Astrocyte (in vitro differentiated cells and primary cell): Measurements from ENCODE around the gene KXD1. TPM values are rescaled to one million over a fixed set of nuclear protein-coding genes. Genes with fewer than 3 reads are reported as not detected.
A peak's percentile ranks its signal among the peaks of the same experiment; 100 is the strongest.

ENCODE experiments used
- DNase-seq: peaks from one replicate; pipeline ENCODE4 v3.0.0-alpha.2; 2010; ENCODE audit warnings: low read depth
- FAIRE-seq: peaks from 2 replicates; lab custom pipeline; 2011; peaks lifted over from hg19 to GRCh38; lab: Jason Lieb, UNC
- H2AFZ ChIP-seq: 2 replicates; pipeline ENCODE4 v1.6.0; 2012; ENCODE audit warnings: low read depth, low read length, inconsistent platforms
- H3K27ac ChIP-seq: 2 replicates; pipeline ENCODE4 v1.5.1; 2011; ENCODE audit warnings: low read depth, low read length, inconsistent platforms
- H3K27me3 ChIP-seq: 2 replicates; pipeline ENCODE4 v1.6.0; 2011; ENCODE audit warnings: low read length, inconsistent platforms; ENCODE audit not compliant: insufficient read depth
- H3K36me3 ChIP-seq: 2 replicates; pipeline ENCODE4 v1.5.1; 2011; ENCODE audit warnings: low read length, inconsistent platforms; ENCODE audit not compliant: insufficient read depth
- H3K4me1 ChIP-seq: 2 replicates; pipeline ENCODE4 v1.5.1; 2011; ENCODE audit warnings: low read length, inconsistent platforms; ENCODE audit not compliant: insufficient read depth
- H3K4me2 ChIP-seq: 2 replicates; pipeline ENCODE4 v1.6.0; 2012; ENCODE audit warnings: low read length, inconsistent platforms
- H3K4me3 ChIP-seq: 2 replicates; pipeline ENCODE4 v1.5.1; 2011; ENCODE audit warnings: low read depth, mild to moderate bottlenecking, low read length, inconsistent platforms; ENCODE audit not compliant: insufficient read depth
- H3K79me2 ChIP-seq: 2 replicates; pipeline ENCODE4 v1.6.0; 2012; ENCODE audit warnings: mild to moderate bottlenecking, low read length, inconsistent platforms; ENCODE audit not compliant: insufficient read depth
- H3K9ac ChIP-seq: 2 replicates; pipeline ENCODE4 v1.6.0; 2012; ENCODE audit warnings: mild to moderate bottlenecking, low read length, inconsistent platforms
- H3K9me3 ChIP-seq: 2 replicates; pipeline ENCODE4 v1.5.1; 2012; ENCODE audit warnings: low read depth, mild to moderate bottlenecking, low read length, inconsistent platforms; ENCODE audit not compliant: insufficient read depth
- H4K20me1 ChIP-seq: 2 replicates; pipeline ENCODE4 v1.6.0; 2012; ENCODE audit warnings: low read length, inconsistent platforms; ENCODE audit not compliant: insufficient read depth
- H3K27ac Mint-ChIP-seq: one replicate; pipeline ENCODE4 v1.8.0; 2021; ENCODE audit warnings: mild to moderate bottlenecking, mixed read lengths; ENCODE audit not compliant: unreplicated experiment
- H3K27me3 Mint-ChIP-seq: one replicate; pipeline ENCODE4 v1.8.0; 2021; ENCODE audit warnings: low read depth, mixed read lengths; ENCODE audit not compliant: unreplicated experiment
- H3K36me3 Mint-ChIP-seq: one replicate; pipeline ENCODE4 v1.8.0; 2021; ENCODE audit warnings: low read depth, mixed read lengths; ENCODE audit not compliant: unreplicated experiment
- H3K4me1 Mint-ChIP-seq: one replicate; pipeline ENCODE4 v1.8.0; 2021; ENCODE audit warnings: low read depth, mixed read lengths; ENCODE audit not compliant: unreplicated experiment
- H3K4me3 Mint-ChIP-seq: one replicate; pipeline ENCODE4 v1.8.0; 2021; ENCODE audit warnings: mild to moderate bottlenecking, moderate library complexity, mixed read lengths; ENCODE audit not compliant: unreplicated experiment
- H3K9me3 Mint-ChIP-seq: one replicate; pipeline ENCODE4 v1.8.0; 2021; ENCODE audit warnings: mild to moderate bottlenecking, mixed read lengths; ENCODE audit not compliant: unreplicated experiment
- CTCF ChIP-seq: IDR thresholded peaks from 2 replicates; pipeline ENCODE4 v1.5.1; 2011; ENCODE audit warnings: low read depth, mild to moderate bottlenecking, inconsistent platforms, low read length, moderate library complexity; ENCODE audit not compliant: insufficient read depth
- EZH2 ChIP-seq: IDR thresholded peaks from 2 replicates; pipeline ENCODE4 v1.6.1; 2012; ENCODE audit warnings: mild to moderate bottlenecking, low read length, inconsistent platforms; ENCODE audit not compliant: insufficient read depth
- total RNA-seq: library from RNA; stranded (reverse); gene quantifications from 2 replicates; pipeline ENCODE4 v1.2.1, GENCODE V29; 2021

The KXD1 gene
- total RNA-seq, 1 donor from 2014 or later: 80.2 TPM

GRCh38 chr19:18571564-18572344 is 14.1 kb downstream of the KXD1 start, which contains the start of gene UBA52:
Gene UBA52, plus strand, starts transcription at chr19:18571857. Its CDS starts 1,444 bp downstream, at chr19:18573301.
- TF ChIP-seq CTCF (no peak), EZH2 (no peak)
- peak; percentile 59 for FAIRE-seq
- H4K20me1 ChIP-seq: peaks cover 46% of the 10 kb centered on the region
- peaks cover 26% of the 10 kb centered on the region for H3K36me3 ChIP-seq
- peak within 1 kb of the TSS; percentile 70 for H3K27ac ChIP-seq
- peak within 1 kb of the TSS; percentile 83 for H3K4me3 ChIP-seq
- peak within 1 kb of the TSS; percentile 63 for H2AFZ ChIP-seq
- H3K27me3 Mint-ChIP-seq: no peaks in the 10 kb centered on the region
- peak within 1 kb of the TSS; percentile 88 for H3K27ac Mint-ChIP-seq
- no peaks in the 10 kb centered on the region for H3K27me3 ChIP-seq
- H3K4me3 Mint-ChIP-seq: peak within 1 kb of the TSS; percentile 97
- peaks cover 19% of the 10 kb centered on the region for H3K4me1 ChIP-seq
- H3K36me3 Mint-ChIP-seq: peaks cover 28% of the 10 kb centered on the region
- peaks cover 13% of the 10 kb centered on the region for H3K4me1 Mint-ChIP-seq
- peak within 1 kb of the TSS; percentile 92 for H3K4me2 ChIP-seq
- DNase-seq: peak; percentile 92
- no peaks in the 10 kb centered on the region for H3K9me3 Mint-ChIP-seq
- H3K9me3 ChIP-seq: no peaks in the 10 kb centered on the region
- H3K9ac ChIP-seq: peak within 1 kb of the TSS; percentile 91
- peaks cover 36% of the 10 kb centered on the region for H3K79me2 ChIP-seq

- no peak overlapping the region for H3K27ac ChIP-seq
- Mint-ChIP-seq H3K9me3 (no peaks in the 10 kb centered on the region), H3K4me1 (peaks cover 13% of the 10 kb centered on the region), H3K36me3 (peaks cover 28% of the 10 kb centered on the region), H3K27ac (peak overlapping the region; percentile 78), H3K4me3 (peak overlapping the region; percentile 57), H3K27me3 (no peaks in the 10 kb centered on the region)
- H4K20me1 ChIP-seq: peaks cover 55% of the 10 kb centered on the region
- DNase-seq (no peak), FAIRE-seq (no peak)
- H3K36me3 ChIP-seq: peaks cover 27% of the 10 kb centered on the region
- no peak overlapping the region for H3K4me2 ChIP-seq
- peaks cover 19% of the 10 kb centered on the region for H3K4me1 ChIP-seq
- no peaks in the 10 kb centered on the region for H3K27me3 ChIP-seq
- no peak overlapping the region for H3K9ac ChIP-seq
- no peak for TF ChIP-seq CTCF
- no peak for TF ChIP-seq EZH2
- peaks cover 36% of the 10 kb centered on the region for H3K79me2 ChIP-seq
- no peak overlapping the region for H3K4me3 ChIP-seq
- no peak overlapping the region for H2AFZ ChIP-seq
- no peaks in the 10 kb centered on the region for H3K9me3 ChIP-seq
These were observed 17.1 kb downstream of the KXD1 start for GRCh38 chr19:18574691-18575291.
